Measurements from ENCODE around the gene ATP2B1.
A peak's percentile ranks its signal among the peaks of the same experiment; 100 is the strongest.

ATP2B1 gene

DNA sequence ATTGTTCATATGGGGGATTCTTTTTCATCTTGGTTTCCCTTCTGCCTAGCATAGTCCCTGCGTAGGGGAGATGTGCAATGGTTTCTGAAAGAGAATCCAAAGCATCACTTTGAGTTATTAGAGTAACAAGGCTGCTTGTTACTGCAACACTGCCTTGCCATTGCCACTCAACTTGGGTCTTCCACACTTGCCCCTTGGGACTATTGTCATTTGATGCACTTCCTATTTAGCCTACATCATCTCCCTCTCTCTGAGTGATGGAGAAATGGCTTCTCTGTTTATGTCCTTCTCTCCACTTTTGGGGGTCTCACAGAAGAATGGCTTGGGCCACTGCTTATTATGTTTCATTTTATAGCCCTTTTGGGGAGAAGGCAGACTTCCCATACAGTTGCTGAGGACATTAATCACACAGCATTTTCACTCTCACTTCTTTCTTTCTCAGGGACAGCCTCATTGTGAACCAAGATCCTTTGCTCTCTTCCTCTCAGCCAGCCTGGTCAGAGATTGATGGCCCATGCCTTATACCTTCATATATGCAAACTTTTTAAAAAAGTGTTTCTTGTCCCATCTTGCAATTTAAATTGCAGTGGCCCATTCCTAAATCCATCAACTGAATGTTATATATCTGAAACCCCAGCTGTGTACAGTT is 131.9 kb downstream of the ATP2B1 start:
- TF ChIP-seq, protein P1, sequence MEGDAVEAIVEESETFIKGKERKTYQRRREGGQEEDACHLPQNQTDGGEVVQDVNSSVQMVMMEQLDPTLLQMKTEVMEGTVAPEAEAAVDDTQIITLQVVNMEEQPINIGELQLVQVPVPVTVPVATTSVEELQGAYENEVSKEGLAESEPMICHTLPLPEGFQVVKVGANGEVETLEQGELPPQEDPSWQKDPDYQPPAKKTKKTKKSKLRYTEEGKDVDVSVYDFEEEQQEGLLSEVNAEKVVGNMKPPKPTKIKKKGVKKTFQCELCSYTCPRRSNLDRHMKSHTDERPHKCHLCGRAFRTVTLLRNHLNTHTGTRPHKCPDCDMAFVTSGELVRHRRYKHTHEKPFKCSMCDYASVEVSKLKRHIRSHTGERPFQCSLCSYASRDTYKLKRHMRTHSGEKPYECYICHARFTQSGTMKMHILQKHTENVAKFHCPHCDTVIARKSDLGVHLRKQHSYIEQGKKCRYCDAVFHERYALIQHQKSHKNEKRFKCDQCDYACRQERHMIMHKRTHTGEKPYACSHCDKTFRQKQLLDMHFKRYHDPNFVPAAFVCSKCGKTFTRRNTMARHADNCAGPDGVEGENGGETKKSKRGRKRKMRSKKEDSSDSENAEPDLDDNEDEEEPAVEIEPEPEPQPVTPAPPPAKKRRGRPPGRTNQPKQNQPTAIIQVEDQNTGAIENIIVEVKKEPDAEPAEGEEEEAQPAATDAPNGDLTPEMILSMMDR (IDR thresholded peaks at IDR 0.05; ENCODE audit: low read depth, low read length, missing control alignments): no peak
- Histone ChIP-seq H3K27me3 (replicated peaks) (no peaks in the 10 kb centered on the region), H3K27ac (no peak overlapping the region), H3K4me3 (ENCODE audit: low read depth, low read length) (no peak overlapping the region), H3K36me3 (replicated peaks) (no peaks in the 10 kb centered on the region)
- in situ Hi-C loops (cut with HindIII; ENCODE audit: low pct_ligation_motif_present, low sequenced_read_pairs): no loop called here
- DNase-seq: no peak

DNA sequence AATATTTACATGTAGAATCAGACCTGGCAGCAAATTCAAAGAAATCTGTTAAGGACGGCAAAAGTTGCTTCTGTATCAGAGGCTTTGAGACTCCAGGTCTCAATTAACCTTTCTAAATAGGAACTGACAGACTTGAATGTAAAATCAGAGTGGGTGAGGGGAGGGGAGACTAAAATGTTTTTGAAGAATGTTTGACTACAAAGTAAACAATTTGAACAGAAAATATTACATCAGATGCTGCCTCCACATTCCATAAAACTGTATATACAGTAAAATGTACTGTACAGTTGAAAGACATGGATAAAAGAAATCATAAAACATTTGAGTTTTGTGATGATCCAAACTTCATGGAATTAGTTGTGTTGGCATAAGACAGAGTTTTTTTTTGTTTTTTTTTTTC is 133.3 kb downstream of the ATP2B1 start:
- no peaks in the 10 kb centered on the region for H3K27me3 ChIP-seq (replicated peaks)
- TF ChIP-seq, protein P1 (IDR thresholded peaks at IDR 0.05; ENCODE audit: low read depth, low read length, missing control alignments): no peak
- H3K27ac ChIP-seq: no peak overlapping the region
- DNase-seq: no peak
- no peak overlapping the region for H3K4me3 ChIP-seq (ENCODE audit: low read depth, low read length)
- in situ Hi-C loops (cut with HindIII; ENCODE audit: low pct_ligation_motif_present, low sequenced_read_pairs): no loop called here
- no peaks in the 10 kb centered on the region for H3K36me3 ChIP-seq (replicated peaks)

DNA sequence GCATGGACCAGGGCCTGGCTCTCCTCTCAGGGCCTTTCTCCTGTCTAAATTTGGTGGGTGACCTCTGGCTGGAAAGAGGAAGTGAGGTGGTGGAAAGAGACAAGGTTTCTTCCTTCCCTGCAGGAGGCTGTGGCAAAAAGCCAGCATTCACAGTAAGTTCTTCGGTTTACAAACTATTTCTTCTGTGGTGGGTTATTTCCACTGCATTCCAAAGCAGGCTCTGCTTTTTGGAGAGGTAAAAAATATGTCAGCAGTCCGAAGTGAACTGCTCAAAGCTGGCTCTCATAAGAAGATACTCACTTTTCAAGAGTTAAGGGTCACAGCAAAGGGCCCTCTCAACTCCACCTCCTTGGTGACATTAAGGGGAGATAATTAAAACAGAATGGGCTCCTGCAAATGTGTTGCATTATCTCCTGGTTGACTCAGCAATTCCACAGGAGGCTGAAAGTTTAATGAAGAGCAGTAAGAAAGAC is 133.9 kb downstream of the ATP2B1 start:
- Histone ChIP-seq H3K36me3 (replicated peaks) (no peaks in the 10 kb centered on the region), H3K27ac (no peak overlapping the region), H3K4me3 (ENCODE audit: low read depth, low read length) (no peak overlapping the region), H3K27me3 (replicated peaks) (no peaks in the 10 kb centered on the region)
- peak; percentile 68 for DNase-seq
- in situ Hi-C loops (cut with HindIII; ENCODE audit: low pct_ligation_motif_present, low sequenced_read_pairs): no loop called here
- TF ChIP-seq, protein P1 (IDR thresholded peaks at IDR 0.05; ENCODE audit: low read depth, low read length, missing control alignments): no peak

DNA sequence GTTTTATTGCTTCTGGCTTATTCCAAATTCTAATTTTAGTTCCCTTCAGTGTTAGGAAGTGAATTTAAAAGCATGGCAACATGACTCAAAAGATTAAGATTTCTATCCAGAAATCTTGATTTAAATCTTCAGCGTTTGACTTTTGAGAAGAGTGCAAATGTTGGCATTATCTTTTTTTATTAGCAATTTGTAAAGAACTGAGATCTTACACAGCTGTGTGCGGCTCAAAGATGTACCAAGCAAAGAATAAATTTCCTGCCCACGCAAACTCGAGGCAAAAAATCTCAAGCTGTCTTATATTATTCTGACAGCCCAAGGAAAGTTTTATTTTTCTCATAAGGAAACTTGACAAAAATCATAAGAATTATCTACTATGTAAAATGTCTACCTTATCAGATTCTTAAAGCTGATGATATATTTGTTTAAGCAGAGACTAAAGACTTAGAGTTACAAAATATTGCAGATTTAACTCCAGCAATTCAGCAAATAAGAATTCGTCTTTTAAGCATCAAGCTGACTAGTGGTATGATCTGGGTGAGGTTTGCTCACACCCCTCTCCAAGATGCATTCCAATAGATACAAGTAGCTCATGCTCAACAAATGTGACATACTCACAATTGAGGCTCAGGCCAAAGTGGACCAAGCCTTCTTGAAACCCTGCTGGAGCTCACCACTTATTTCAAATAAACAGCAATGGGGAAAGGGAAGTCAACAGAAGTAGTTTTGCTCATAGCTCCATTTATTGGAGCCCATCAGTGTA is 135.4 kb downstream of the ATP2B1 start:
- no peaks in the 10 kb centered on the region for H3K36me3 ChIP-seq (replicated peaks)
- no peak overlapping the region for H3K27ac ChIP-seq
- no peak for DNase-seq
- in situ Hi-C loops (cut with HindIII; ENCODE audit: low pct_ligation_motif_present, low sequenced_read_pairs): no loop called here
- H3K27me3 ChIP-seq (replicated peaks): no peaks in the 10 kb centered on the region
- TF ChIP-seq, protein P1 (IDR thresholded peaks at IDR 0.05; ENCODE audit: low read depth, low read length, missing control alignments): no peak
- no peak overlapping the region for H3K4me3 ChIP-seq (ENCODE audit: low read depth, low read length)

DNA sequence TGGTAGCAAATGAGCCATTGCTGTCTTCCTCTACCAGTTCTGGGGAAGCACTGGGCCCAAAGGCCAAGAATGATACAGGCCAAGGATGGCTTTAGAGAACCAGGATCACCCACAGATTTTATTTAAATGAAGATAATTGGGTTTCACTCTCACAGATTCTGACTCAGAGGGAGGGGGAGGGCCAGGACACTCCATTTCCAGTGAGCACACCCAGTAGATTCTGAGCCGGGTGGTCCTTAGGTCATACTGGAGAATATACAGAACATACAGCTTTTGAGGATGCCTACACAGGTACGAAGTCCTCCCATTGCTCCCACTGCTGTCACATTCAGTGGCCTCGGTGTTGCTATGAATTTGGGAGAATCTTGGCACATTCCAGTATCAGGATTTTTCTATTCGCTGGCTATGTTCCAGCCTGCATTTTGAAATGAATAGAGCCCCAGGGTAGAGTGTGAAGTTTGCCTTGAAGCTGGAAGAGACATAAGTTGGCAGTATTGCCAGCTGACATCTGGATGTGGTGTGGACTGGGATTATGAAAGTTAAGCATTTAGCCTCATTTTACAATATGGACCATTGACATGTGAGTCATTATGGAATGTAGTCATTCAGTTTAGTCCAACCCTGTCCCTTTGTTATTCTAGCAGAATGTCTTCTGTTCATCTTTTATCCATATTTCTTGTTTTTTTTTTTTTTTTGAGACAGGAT is 137.0 kb downstream of the ATP2B1 start:
- in situ Hi-C loops (cut with HindIII; ENCODE audit: low pct_ligation_motif_present, low sequenced_read_pairs): no loop called here

More for the DNA sequence above, 137.0 kb downstream of the ATP2B1 start:
- Histone ChIP-seq H3K36me3 (replicated peaks) (no peaks in the 10 kb centered on the region), H3K27ac (no peak overlapping the region), H3K4me3 (ENCODE audit: low read depth, low read length) (no peak overlapping the region), H3K27me3 (replicated peaks) (no peaks in the 10 kb centered on the region)
- no peak for DNase-seq
- TF ChIP-seq, protein P1 (IDR thresholded peaks at IDR 0.05; ENCODE audit: low read depth, low read length, missing control alignments): no peak

All from brain microvascular endothelial cell (primary cell).